Activated gamma-delta T cell treated with Interleukin-2 at 50 U/mL for 16 hours (primary cell): ENCODE measurements around the gene ADAP1.
"Not testable (repeated sequence)": the region's sequence is repeated elsewhere in the genome, so short reads cannot be mapped to it uniquely, and the experiment has no call there.

Experiments
- DNase-seq: peaks from one replicate; pipeline ENCODE4 v3.0.0-alpha.2; 2020

The ADAP1 gene

DNA sequence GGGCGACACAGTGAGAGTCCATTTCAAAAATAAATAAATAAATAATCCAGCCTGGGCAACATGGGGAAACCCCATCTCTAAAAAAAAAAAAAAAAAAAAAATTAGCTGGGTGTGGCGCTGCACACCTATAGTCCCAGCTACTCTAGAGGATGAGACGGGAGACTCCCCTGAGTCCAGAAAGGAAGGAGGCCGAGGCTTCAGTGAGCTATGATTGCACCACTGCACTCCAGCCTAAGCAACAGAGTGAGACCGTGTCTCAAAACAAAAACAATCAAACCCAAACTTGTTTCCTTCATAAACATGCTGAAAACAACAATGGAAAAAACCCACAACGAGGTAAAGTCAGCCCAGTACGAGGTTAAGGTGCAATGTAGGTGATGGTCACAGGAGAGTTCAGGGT is 19.7 kb upstream of the ADAP1 start:
- no peak for DNase-seq

DNA sequence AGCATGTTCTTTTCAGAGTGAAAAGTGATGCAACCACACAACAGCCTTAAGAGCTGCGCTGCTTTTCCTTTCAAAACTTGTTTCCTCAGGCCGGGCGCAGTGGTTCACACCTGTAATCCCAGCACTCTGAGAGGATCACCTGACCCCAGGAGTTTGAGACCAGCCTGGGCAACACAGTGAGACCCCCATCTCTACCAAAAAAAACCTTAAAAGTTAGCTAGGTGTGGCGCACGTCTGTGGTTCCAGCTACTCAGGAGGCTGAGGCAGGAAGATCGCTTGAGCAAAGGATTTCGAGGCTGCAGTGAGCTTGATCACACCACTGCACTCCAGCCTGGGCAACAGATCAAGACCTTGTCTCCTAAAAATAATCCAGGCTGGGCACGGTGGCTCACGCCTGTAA is 18.8 kb upstream of the ADAP1 start:
- DNase-seq = no peak

- DNase-seq = no peak
Observed at GRCh38 chr7:972676-973309, 18.3 kb upstream of the ADAP1 start.

DNA sequence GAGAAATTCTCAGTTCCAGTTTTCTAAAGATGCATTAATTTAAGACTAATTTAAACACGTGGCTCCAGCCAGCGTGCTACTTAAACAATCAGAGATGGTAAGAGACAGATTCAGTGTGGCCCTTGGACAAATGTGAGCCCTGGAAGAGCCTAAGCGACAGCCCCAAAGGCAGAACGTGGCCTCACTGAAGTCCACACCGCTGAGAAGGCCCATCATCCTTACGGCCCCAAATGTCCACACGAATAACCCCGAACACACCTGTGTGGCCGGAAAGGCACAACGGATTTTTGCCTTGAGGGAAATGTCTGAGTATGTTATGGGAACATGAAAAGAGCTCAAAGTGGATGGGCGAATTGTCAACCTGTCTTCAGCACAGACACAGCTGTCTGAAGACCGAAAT is 17.6 kb upstream of the ADAP1 start:
- no peak for DNase-seq

- no peak for DNase-seq
Observed at GRCh38 chr7:970744-971143, 16.3 kb upstream of the ADAP1 start.

DNA sequence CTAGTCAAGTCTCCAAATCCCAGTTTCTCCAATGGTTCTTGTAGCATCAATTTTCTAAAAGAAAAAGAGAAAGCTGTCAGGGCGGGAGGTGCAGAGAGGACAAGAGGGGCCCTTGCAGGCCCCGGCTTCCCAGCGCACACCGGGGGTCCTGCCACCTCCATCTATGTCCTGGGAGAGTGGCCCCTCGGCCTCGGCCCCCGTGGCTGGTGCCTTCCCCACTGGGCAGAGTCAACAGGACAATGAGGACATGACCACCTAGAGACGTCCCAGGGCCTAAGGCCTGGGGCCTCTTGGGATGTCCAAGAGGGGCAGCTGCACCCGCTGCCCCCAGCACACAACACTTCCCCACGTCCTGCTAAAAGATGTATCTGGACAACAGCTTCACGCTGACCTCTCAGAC is 14.9 kb upstream of the ADAP1 start:
- DNase-seq = no peak

GRCh38 chr7:968205-969105 is 14.0 kb upstream of the ADAP1 start:
- DNase-seq = no peak

DNA sequence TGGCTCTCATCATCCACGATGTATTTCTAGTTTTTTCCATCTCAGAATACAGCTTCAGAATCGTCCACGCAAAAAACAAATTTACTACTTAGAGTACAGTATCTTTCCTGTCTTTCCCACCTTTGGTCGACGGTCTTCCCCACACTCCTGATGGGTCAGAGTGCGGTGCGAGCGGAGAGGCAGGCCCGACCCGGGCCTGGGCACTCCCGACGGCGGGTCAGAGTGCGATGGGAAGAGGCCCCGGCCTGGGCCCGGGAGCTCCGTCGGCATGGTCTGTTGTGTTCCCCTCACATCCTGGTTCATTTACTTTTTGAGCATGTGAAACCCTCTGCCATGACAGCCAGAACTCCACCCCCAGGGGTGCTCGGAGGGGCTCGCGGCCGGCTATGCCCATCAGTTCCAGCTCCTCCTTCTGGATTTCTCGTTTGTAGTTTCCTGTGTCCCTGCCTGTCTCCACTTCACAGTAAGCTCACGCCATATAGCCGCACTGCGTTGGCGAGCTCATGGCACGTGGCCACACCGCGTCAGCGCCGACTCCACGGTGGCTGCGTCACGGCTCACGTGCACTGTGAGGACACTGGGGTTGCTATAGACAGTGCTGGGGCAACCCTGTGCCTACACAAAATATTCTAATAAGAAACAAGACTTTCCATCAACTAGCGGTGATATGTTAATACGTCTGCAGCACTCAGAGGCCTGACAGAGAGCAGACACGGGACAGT is 13.0 kb upstream of the ADAP1 start:
- DNase-seq = no peak

DNA sequence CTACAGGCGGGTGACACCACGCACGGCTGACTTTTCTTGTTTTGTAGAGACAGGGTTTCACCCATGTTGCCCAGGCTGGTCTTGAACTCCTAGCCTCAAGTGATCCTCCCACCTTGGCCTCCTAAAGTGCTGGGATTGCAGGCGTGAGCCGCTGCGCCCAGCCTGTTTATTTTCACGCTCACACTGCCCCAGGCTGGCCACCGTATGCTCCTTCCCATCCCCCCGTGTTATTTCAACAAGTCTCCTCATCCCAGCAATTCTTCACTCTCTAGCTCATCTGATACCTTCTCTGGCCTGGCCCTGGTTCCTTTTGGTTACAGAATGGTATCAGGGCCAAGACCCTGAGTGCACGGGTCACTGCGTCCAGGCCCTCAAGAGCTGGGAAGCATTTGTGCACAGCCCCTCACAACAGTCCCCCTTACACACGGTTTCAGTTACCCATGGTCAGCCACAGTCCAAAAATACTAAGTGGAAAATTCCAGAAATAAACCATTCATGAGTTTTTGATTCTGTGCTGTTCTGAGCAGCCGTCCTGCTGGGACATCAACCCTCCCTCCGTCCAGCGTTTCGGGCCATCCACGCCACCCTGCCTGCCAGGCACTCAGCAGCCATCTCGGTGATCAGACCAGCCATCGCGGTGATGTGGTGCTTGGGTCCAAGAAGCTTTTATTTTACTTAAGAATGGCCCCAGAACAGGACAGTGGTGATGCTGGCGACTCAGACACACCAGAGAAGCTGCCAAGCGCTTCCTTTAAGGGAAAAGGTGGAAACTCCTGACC is 12.0 kb upstream of the ADAP1 start:
- no peak for DNase-seq

GRCh38 chr7:964401-965231 is 10.1 kb upstream of the ADAP1 start:
- no peak for DNase-seq

- DNase-seq = peak; percentile 15
Observed at GRCh38 chr7:963236-964078, 9.0 kb upstream of the ADAP1 start.

DNA sequence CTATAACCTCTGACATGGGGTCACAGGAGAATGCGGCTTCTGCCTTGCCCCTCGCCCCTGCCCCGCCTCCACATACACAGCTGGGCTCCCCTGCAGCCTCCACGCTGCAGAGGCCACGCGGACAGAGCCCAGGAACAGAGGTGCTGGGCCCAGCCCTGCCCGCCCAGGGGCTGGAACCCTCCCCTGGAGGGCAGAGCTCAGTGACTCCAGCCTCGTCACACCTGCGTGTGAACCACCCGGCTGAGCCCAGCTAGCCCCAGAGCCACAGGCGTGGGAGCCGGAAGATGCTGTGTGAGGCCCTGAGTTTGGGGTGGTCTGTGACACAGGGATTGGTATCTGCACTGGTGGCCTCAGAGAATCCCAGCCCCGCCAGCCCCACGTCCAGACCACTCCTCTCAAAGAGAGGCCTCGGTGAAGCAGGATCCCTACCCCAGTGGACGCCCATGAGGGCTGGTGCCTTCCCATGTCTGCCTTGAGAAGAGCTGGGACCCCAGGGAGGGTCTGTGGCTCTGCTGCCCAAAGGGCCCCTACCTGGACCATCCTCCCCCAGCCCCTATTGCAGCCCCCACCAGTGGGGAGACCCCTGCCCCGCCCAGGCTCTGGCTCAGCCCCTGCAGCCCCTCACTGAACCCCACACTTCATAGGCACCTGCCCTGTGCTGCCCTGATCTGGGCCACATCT is 8.1 kb upstream of the ADAP1 start:
- no peak for DNase-seq

GRCh38 chr7:961546-962400 is 7.3 kb upstream of the ADAP1 start:
- DNase-seq = no peak

- DNase-seq = not testable (repeated sequence)
Observed at GRCh38 chr7:960972-961371, 6.5 kb upstream of the ADAP1 start.

GRCh38 chr7:960269-960871 is 5.9 kb upstream of the ADAP1 start:
- DNase-seq = no peak

GRCh38 chr7:959740-960139 is 5.3 kb upstream of the ADAP1 start:
- DNase-seq = not testable (repeated sequence)

GRCh38 chr7:959271-959670 is 4.8 kb upstream of the ADAP1 start:
- DNase-seq = no peak

DNA sequence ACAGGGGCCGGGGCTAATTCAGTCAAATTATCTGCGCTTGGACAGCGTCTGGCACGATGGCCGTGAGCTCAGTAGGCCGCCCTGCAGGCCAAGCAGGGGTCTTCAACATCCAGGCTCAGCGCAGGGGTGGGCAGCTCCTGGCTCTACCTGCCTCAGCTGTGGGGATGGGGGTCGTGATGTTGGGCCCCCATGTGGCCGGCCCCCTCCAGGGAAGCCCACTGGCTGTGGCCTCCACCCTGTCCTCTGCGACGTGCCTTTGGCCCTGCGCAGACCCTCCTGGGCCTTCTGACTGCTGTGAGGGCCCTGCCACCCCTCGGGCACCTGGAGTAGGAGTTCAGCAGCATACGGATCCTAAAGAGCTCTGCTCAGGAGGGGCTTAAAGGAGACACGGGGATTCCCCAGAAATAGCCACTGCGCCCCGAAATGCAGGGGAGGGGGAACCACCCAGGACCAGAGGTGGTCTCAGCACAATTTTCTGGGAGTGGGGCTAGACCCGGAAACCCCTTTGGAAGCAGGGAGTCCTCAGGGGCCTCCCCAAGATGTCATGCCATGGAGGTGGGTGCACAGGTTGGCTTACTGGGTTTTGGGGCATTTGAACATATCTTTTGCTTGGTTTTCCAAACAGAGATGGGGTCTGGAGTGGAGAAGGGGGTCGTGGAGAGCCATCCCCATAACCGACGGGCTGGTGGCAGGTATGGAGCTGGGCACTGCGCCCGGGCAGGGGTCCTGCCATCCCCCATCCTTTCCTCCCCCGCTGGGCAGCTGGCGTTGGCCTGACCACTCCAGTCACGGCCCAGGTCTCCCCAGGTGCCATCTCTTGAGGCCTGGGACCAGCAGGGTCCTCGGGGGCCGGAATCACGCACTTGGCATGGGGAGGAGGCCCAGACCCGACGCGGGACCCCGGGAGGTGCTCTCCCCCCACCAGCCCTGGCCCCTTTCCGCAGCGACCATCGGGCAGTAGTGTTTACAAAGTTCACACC is 4.0 kb upstream of the ADAP1 start:
- DNase-seq = no peak
